H9 (cell line): ENCODE results near the gene MATN4. TPM values are rescaled to one million over a fixed set of nuclear protein-coding genes. Genes with fewer than 3 reads are reported as not detected.

ENCODE experiments used
- DNase-seq: peaks from one replicate; pipeline ENCODE4 v3.0.0-alpha.2; 2017
- H2AFZ ChIP-seq: one replicate; pipeline ENCODE4 v1.6.1; 2013; ENCODE audit warnings: mild to moderate bottlenecking, low read length, control low read depth, moderate library complexity
- H2AK5ac ChIP-seq: 2 replicates; pipeline ENCODE4 v1.6.1; 2013; ENCODE audit warnings: low read length, control low read depth, mixed read lengths; ENCODE audit not compliant: insufficient read length
- H2BK120ac ChIP-seq: one replicate; pipeline ENCODE4 v1.6.1; 2013; ENCODE audit warnings: low read depth, mild to moderate bottlenecking, low read length, control low read depth, inconsistent platforms; ENCODE audit not compliant: poor library complexity, severe bottlenecking
- H2BK12ac ChIP-seq: 2 replicates; pipeline ENCODE4 v1.6.1; 2013; ENCODE audit warnings: low read length, control low read depth, mixed read lengths, low read depth; ENCODE audit not compliant: insufficient read length
- H2BK15ac ChIP-seq: 2 replicates; pipeline ENCODE4 v1.6.1; 2013; ENCODE audit warnings: low read depth, low read length, control low read depth
- H2BK20ac ChIP-seq: one replicate; pipeline ENCODE4 v1.6.1; 2013; ENCODE audit warnings: low read depth, mild to moderate bottlenecking, low read length, control low read depth, inconsistent platforms; ENCODE audit not compliant: poor library complexity, severe bottlenecking
- H2BK5ac ChIP-seq: 2 replicates; pipeline ENCODE4 v1.6.1; 2013; ENCODE audit warnings: low read length, control low read depth, mixed read lengths; ENCODE audit not compliant: insufficient read length
- H3K14ac ChIP-seq: 2 replicates; pipeline ENCODE4 v1.6.1; 2013; ENCODE audit warnings: low read length, control low read depth; ENCODE audit not compliant: insufficient read depth
- H3K18ac ChIP-seq: 2 replicates; pipeline ENCODE4 v1.6.1; 2013; ENCODE audit warnings: low read depth, mild to moderate bottlenecking, mixed read lengths, low read length, control low read depth; ENCODE audit not compliant: insufficient read length
- H3K23ac ChIP-seq: 2 replicates; pipeline ENCODE4 v1.6.1; 2013; ENCODE audit warnings: low read length, control low read depth, mixed read lengths, low read depth; ENCODE audit not compliant: insufficient read length
- H3K23me2 ChIP-seq: 2 replicates; pipeline ENCODE4 v1.6.1; 2013; ENCODE audit warnings: low read depth, mild to moderate bottlenecking, mixed read lengths, low read length, control low read depth; ENCODE audit not compliant: insufficient read length, poor library complexity, severe bottlenecking
- H3K27ac ChIP-seq: 2 replicates; pipeline ENCODE4 v1.5.1; 2013; ENCODE audit warnings: low read length, control low read depth, mixed read lengths, low read depth; ENCODE audit not compliant: insufficient read length
- H3K27me3 ChIP-seq: 2 replicates; pipeline ENCODE4 v1.6.1; 2013; ENCODE audit warnings: low read length, control low read depth, inconsistent platforms; ENCODE audit not compliant: insufficient read depth
- H3K4ac ChIP-seq: 2 replicates; pipeline ENCODE4 v1.6.1; 2013; ENCODE audit warnings: low read depth, mild to moderate bottlenecking, control low read depth, inconsistent platforms, low read length, moderate library complexity
- H3K4me1 ChIP-seq: 2 replicates; pipeline ENCODE4 v1.6.1; 2013; ENCODE audit warnings: low read length, control low read depth, inconsistent platforms; ENCODE audit not compliant: insufficient read depth
- H3K4me2 ChIP-seq: 2 replicates; pipeline ENCODE4 v1.6.1; 2013; ENCODE audit warnings: low read length, control low read depth, mixed read lengths; ENCODE audit not compliant: insufficient read length, insufficient read depth
- H3K56ac ChIP-seq: 2 replicates; pipeline ENCODE4 v1.6.1; 2013; ENCODE audit warnings: low read depth, mild to moderate bottlenecking, mixed read lengths, low read length, control low read depth; ENCODE audit not compliant: insufficient read length
- H3K79me1 ChIP-seq: 2 replicates; pipeline ENCODE4 v1.6.1; 2013; ENCODE audit warnings: low read depth, mild to moderate bottlenecking, moderate library complexity, low read length, control low read depth, inconsistent platforms; ENCODE audit not compliant: insufficient read depth, poor library complexity, severe bottlenecking
- H3K79me2 ChIP-seq: 2 replicates; pipeline ENCODE4 v1.6.1; 2013; ENCODE audit warnings: low read length, control low read depth, inconsistent platforms; ENCODE audit not compliant: insufficient read depth
- H3K9ac ChIP-seq: 2 replicates; pipeline ENCODE4 v1.6.1; 2013; ENCODE audit warnings: low read length, control low read depth, mixed read lengths; ENCODE audit not compliant: insufficient read length; ENCODE audit errors: extremely low read depth
- H3K9me3 ChIP-seq: one replicate; pipeline ENCODE4 v1.6.1; 2013; ENCODE audit warnings: low read depth, low read length, inconsistent platforms; ENCODE audit not compliant: control insufficient read depth
- H3T11ph ChIP-seq: one replicate; pipeline ENCODE4 v1.6.1; 2013; ENCODE audit warnings: mild to moderate bottlenecking, low read length, control low read depth, inconsistent platforms
- H4K20me1 ChIP-seq: one replicate; pipeline ENCODE4 v1.6.1; 2013; ENCODE audit not compliant: control insufficient read depth, insufficient read length, insufficient read depth
- H4K5ac ChIP-seq: 2 replicates; pipeline ENCODE4 v1.6.1; 2013; ENCODE audit warnings: low read depth, mild to moderate bottlenecking, mixed read lengths, low read length, control low read depth; ENCODE audit not compliant: insufficient read length
- H4K8ac ChIP-seq: replicated peaks from 2 replicates; pipeline ENCODE4 v1.6.1; 2013; ENCODE audit warnings: low read length, control low read depth, mixed read lengths, low read depth; ENCODE audit not compliant: insufficient read length
- H4K91ac ChIP-seq: 2 replicates; pipeline ENCODE4 v1.6.1; 2013; ENCODE audit warnings: low read depth, mild to moderate bottlenecking, moderate library complexity, mixed read lengths, low read length, control low read depth; ENCODE audit not compliant: insufficient read length
- H3K27ac Mint-ChIP-seq, 3 experiments: 2 replicates in 2 of 3; 3 replicates in 1 of 3; pipeline ENCODE4 v1.8.0; 2020 to 2021; ENCODE audit warnings: mixed read lengths in 3 of 3, mild to moderate bottlenecking in 1 of 3, moderate library complexity in 1 of 3
- H3K27me3 Mint-ChIP-seq: 2 replicates; pipeline ENCODE4 v1.8.0; 2021; ENCODE audit warnings: low read depth, mild to moderate bottlenecking, moderate library complexity, mixed read lengths
- H3K36me3 Mint-ChIP-seq, 3 experiments: 2 replicates in 2 of 3; 3 replicates in 1 of 3; pipeline ENCODE4 v1.8.0; 2020 to 2021; ENCODE audit warnings: low read depth in 3 of 3, mixed read lengths in 3 of 3; ENCODE audit not compliant: insufficient read depth in 1 of 3
- H3K4me1 Mint-ChIP-seq, 2 experiments: 2 replicates each; pipeline ENCODE4 v1.8.0; 2020; ENCODE audit warnings: mixed read lengths in 2 of 2
- H3K4me3 Mint-ChIP-seq, 2 experiments: 2 replicates in 1 of 2; 3 replicates in 1 of 2; pipeline ENCODE4 v1.8.0; 2020 to 2021; ENCODE audit warnings: mild to moderate bottlenecking in 2 of 2, mixed read lengths in 2 of 2, moderate library complexity in 1 of 2
- H3K9me3 Mint-ChIP-seq, 2 experiments: 2 replicates in 1 of 2; 3 replicates in 1 of 2; pipeline ENCODE4 v1.8.0; 2020; ENCODE audit warnings: mild to moderate bottlenecking in 2 of 2, mixed read lengths in 2 of 2, moderate library complexity in 1 of 2
- CTCF ChIP-seq: fragments of 200-600 bp; sonication (generic); conservative IDR thresholded peaks from 3 replicates; pipeline ENCODE4 v1.8.0; 2021; ENCODE audit warnings: antibody characterized with exemption, mild to moderate bottlenecking
- WGBS: extraction: QIAGEN DNeasy Blood & Tissue Kit; methylation state at CpG from one replicate; pipeline ENCODE4 v1.1.7; 2013; ENCODE audit warnings: missing lambda C conversion rate, low lambda C conversion rate, mixed read lengths; ENCODE audit not compliant: insufficient read length; ENCODE audit errors: extremely low coverage; 5-methylcytosine and 5-hydroxymethylcytosine counted together
- total RNA-seq: library from RNA; stranded (reverse); gene quantifications from 2 replicates; pipeline ENCODE4 v1.2.1, GENCODE V29; 2021

The MATN4 gene
- total RNA-seq, 1 experiment from 2014 or later: 0.11 TPM

GRCh38 chr20:45290677-45291355 lies 17.3 kb downstream of the MATN4 start:
- H3K23ac ChIP-seq: no peak overlapping the region
- no peak overlapping the region for H3K4ac ChIP-seq
- no peak overlapping the region for H3K56ac ChIP-seq
- H3K9me3 ChIP-seq: no peaks in the 10 kb centered on the region
- peaks cover 5% of the 10 kb centered on the region; the same call in 1 of the 2 replicates for H3K27me3 ChIP-seq
- H2AK5ac ChIP-seq: no peak overlapping the region
- H3K79me2 ChIP-seq: no peaks in the 10 kb centered on the region
- peak; percentile 87 for DNase-seq
- Mint-ChIP-seq H3K27me3 (peaks cover 59% of the 10 kb centered on the region), H3K27ac (no peak overlapping the region), H3K4me1 (peaks cover 12 to 13% of the 10 kb centered on the region in 2 experiments), H3K9me3 (peaks cover 16 to 18% of the 10 kb centered on the region in 2 experiments), H3K4me3 (no peak overlapping the region), H3K36me3 (peaks cover 5 to 15% (median 9%) of the 10 kb centered on the region in 3 experiments; a peak in 6 of 7 replicates)
- no peak overlapping the region for H3K27ac ChIP-seq
- no CpG with 5 or more reads among the region's 8 CpGs for WGBS
- H2BK12ac ChIP-seq: no peak overlapping the region
- no peak overlapping the region for H4K91ac ChIP-seq
- H3K79me1 ChIP-seq: no peaks in the 10 kb centered on the region
- no peak overlapping the region for H4K8ac ChIP-seq
- peaks cover 2% of the 10 kb centered on the region; the same call in 1 of the 2 replicates for H3K4me1 ChIP-seq
- no peak overlapping the region for H2BK15ac ChIP-seq
- no peaks in the 10 kb centered on the region for H4K20me1 ChIP-seq
- no peak overlapping the region for H2BK20ac ChIP-seq
- H3K18ac ChIP-seq: no peak overlapping the region
- H3K9ac ChIP-seq: no peak overlapping the region
- H3K14ac ChIP-seq: no peak overlapping the region
- H2BK5ac ChIP-seq: no peak overlapping the region
- H2AFZ ChIP-seq: no peak overlapping the region
- H3K23me2 ChIP-seq: peaks cover 7% of the 10 kb centered on the region
- H3K4me2 ChIP-seq: no peak overlapping the region
- no peak overlapping the region for H2BK120ac ChIP-seq
- no peak overlapping the region for H4K5ac ChIP-seq
- TF ChIP-seq CTCF: peak; percentile 91
- no peak overlapping the region for H3T11ph ChIP-seq
